ENCODE measurements around the gene ZNF727.
A peak's percentile ranks its signal among the peaks of the same experiment; 100 is the strongest.
"Not testable (repeated sequence)": the region's sequence is repeated elsewhere in the genome, so short reads cannot be mapped to it uniquely, and the experiment has no call there.

Gene ZNF727
- 0 to 1.5 (median 0.53) reads per million in 9 experiments for total RNA-seq

- DNase-seq (no peak), ATAC-seq (replicated peaks) (peak; percentile 70)
- Mint-ChIP-seq H3K36me3 (ENCODE audit: insufficient read depth) (no peaks in the 10 kb centered on the region), H3K27ac (no peak within 1 kb of the TSS), H3K4me3 (peak within 1 kb of the TSS; percentile 59 to 73), H3K9me3 (peaks cover 13 to 17% of the 10 kb centered on the region in 2 donors), H3K27me3 (no peaks in the 10 kb centered on the region), H3K4me1 (ENCODE audit: low read depth in 2 of 2) (peaks cover 0 to 3% of the 10 kb centered on the region in 2 donors)
Observed at GRCh38 chr7:64045301-64046040, at the start of gene ZNF727. Gene ZNF727, plus strand, starts transcription at chr7:64045434. Its CDS starts 188 bp downstream, at chr7:64045622.

DNA sequence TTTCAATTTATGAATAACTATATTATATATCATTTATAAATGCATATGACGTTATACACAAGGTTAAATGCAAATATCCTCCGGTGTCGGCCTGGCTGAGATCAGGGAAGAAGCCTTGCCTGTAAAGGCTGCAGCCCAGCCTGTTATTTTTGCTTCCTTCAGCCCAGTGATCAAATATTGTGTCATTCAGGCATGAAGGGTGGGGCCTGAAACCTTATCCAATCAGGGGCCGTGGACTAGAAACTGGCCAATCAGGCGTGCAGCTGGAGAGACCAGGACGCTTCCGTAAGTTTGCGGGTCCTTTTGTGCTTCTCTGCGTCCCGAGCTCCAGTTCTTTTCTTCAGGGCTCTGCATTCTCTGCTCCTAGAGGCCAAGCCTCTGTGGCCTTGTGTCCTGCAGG lies 46.7 kb upstream of the ZNF727 start, which contains the start of gene ZNF722:
Gene ZNF722, plus strand, starts transcription at position 301 of the 400 bp plus-strand sequence. CDS start 113 bp downstream, outside the sequence.
- no peaks in the 10 kb centered on the region for H3K36me3 Mint-ChIP-seq (ENCODE audit: insufficient read depth)
- no peak within 1 kb of the TSS for H3K4me3 Mint-ChIP-seq
- H3K27ac Mint-ChIP-seq, result no peak within 1 kb of the TSS
- H3K9me3 Mint-ChIP-seq, result peaks cover 0 to 5% of the 10 kb centered on the region in 2 donors
- no peak for DNase-seq
- no peak for ATAC-seq (replicated peaks)
- no peaks in the 10 kb centered on the region for H3K4me1 Mint-ChIP-seq (ENCODE audit: low read depth in 2 of 2)
- H3K27me3 Mint-ChIP-seq, result no peaks in the 10 kb centered on the region

DNA sequence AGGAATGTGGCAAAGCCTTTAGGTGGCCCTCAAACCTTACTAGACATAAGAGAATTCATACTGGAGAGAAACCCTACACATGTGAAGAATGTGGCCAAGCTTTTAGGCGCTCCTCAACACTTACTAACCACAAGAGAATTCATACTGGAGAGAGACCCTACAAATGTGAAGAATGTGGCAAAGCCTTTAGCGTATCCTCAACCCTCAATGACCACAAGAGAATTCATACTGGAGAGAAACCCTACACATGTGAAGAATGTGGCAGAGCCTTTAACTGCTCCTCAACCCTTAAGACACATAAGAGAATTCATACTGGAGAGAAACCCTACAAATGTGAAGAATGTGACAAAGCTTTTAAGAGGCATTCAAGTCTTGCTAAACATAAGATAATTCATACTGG lies 29.7 kb upstream of the ZNF727 start:
- peaks cover 13 to 16% of the 10 kb centered on the region in 2 donors for H3K9me3 Mint-ChIP-seq
- not testable (repeated sequence) for DNase-seq; H3K27ac Mint-ChIP-seq; H3K27me3 Mint-ChIP-seq; H3K4me1 Mint-ChIP-seq (ENCODE audit: low read depth in 2 of 2); H3K36me3 Mint-ChIP-seq (ENCODE audit: insufficient read depth); H3K4me3 Mint-ChIP-seq; ATAC-seq (replicated peaks)

GRCh38 chr7:64035388-64035787 lies 9.8 kb upstream of the ZNF727 start:
- no peaks in the 10 kb centered on the region for H3K36me3 Mint-ChIP-seq (ENCODE audit: insufficient read depth)
- ATAC-seq (replicated peaks) (no peak), DNase-seq (no peak)
- peaks cover 11 to 20% of the 10 kb centered on the region in 2 donors for H3K9me3 Mint-ChIP-seq
- no peaks in the 10 kb centered on the region for H3K4me1 Mint-ChIP-seq (ENCODE audit: low read depth in 2 of 2)
- H3K27ac Mint-ChIP-seq, result no peak overlapping the region
- no peak overlapping the region for H3K4me3 Mint-ChIP-seq
- H3K27me3 Mint-ChIP-seq, result no peaks in the 10 kb centered on the region

- DNase-seq (no peak), ATAC-seq (replicated peaks) (no peak)
- Mint-ChIP-seq H3K9me3 (peaks cover 11 to 21% of the 10 kb centered on the region in 2 donors), H3K4me1 (ENCODE audit: low read depth in 2 of 2) (no peaks in the 10 kb centered on the region), H3K4me3 (peak overlapping the region in 1 of 2 donors; percentile 14), H3K27me3 (no peaks in the 10 kb centered on the region), H3K36me3 (ENCODE audit: insufficient read depth) (no peaks in the 10 kb centered on the region), H3K27ac (no peak overlapping the region)
Observed at GRCh38 chr7:64037095-64037494, 8.1 kb upstream of the ZNF727 start.

GRCh38 chr7:64046041-64046389 lies 781 bp downstream of the ZNF727 start:
- peaks cover 13 to 17% of the 10 kb centered on the region in 2 donors for H3K9me3 Mint-ChIP-seq
- peaks cover 0 to 3% of the 10 kb centered on the region in 2 donors for H3K4me1 Mint-ChIP-seq (ENCODE audit: low read depth in 2 of 2)
- no peaks in the 10 kb centered on the region for H3K36me3 Mint-ChIP-seq (ENCODE audit: insufficient read depth)
- H3K27ac Mint-ChIP-seq, result no peak overlapping the region
- DNase-seq, result no peak
- peak overlapping the region; percentile 22 to 73 for H3K4me3 Mint-ChIP-seq
- H3K27me3 Mint-ChIP-seq, result no peaks in the 10 kb centered on the region
- no peak for ATAC-seq (replicated peaks)

GRCh38 chr7:64077837-64078698 lies 32.8 kb downstream of the ZNF727 start:
- not testable (repeated sequence) for DNase-seq; H3K27me3 Mint-ChIP-seq; H3K27ac Mint-ChIP-seq; H3K36me3 Mint-ChIP-seq (ENCODE audit: insufficient read depth); H3K4me3 Mint-ChIP-seq; H3K4me1 Mint-ChIP-seq (ENCODE audit: low read depth in 2 of 2); ATAC-seq (replicated peaks)
- peaks cover 19 to 34% of the 10 kb centered on the region in 2 donors for H3K9me3 Mint-ChIP-seq

GRCh38 chr7:64078699-64078994 lies 33.4 kb downstream of the ZNF727 start:
- peaks cover 6% of the 10 kb centered on the region for H3K36me3 Mint-ChIP-seq (ENCODE audit: insufficient read depth)
- no peaks in the 10 kb centered on the region for H3K4me1 Mint-ChIP-seq (ENCODE audit: low read depth in 2 of 2)
- no peaks in the 10 kb centered on the region for H3K27me3 Mint-ChIP-seq
- no peak for DNase-seq
- H3K4me3 Mint-ChIP-seq, result no peak overlapping the region
- peaks cover 18 to 32% of the 10 kb centered on the region in 2 donors for H3K9me3 Mint-ChIP-seq
- ATAC-seq (replicated peaks), result no peak
- no peak overlapping the region for H3K27ac Mint-ChIP-seq

DNA sequence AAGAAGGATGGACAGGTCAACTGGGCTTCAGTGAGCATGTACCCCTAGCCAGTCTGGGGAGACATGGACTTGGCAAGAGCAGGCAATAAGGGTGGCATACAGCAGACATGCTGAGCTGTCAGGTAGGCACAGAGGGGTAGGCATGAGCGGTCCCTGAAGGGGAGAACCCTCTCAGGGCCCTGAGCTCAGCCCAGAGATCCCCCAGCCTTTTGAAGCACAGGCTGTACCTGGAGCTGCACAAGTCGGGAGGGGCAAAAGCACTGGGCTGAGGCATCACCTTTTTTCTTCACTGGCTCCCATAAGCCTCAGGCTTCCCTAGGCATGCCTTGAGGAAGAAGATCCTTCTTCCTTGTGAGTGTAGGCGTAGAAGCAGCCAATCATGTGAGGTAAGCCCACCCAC lies 42.3 kb downstream of the ZNF727 start:
- no peaks in the 10 kb centered on the region for H3K4me1 Mint-ChIP-seq (ENCODE audit: low read depth in 2 of 2)
- peaks cover 5 to 7% of the 10 kb centered on the region in 2 donors for H3K9me3 Mint-ChIP-seq
- no peak overlapping the region for H3K4me3 Mint-ChIP-seq
- no peak for DNase-seq
- ATAC-seq (replicated peaks), result no peak
- H3K27ac Mint-ChIP-seq, result no peak overlapping the region
- H3K36me3 Mint-ChIP-seq (ENCODE audit: insufficient read depth), result peaks cover 1% of the 10 kb centered on the region
- H3K27me3 Mint-ChIP-seq, result no peaks in the 10 kb centered on the region

DNA sequence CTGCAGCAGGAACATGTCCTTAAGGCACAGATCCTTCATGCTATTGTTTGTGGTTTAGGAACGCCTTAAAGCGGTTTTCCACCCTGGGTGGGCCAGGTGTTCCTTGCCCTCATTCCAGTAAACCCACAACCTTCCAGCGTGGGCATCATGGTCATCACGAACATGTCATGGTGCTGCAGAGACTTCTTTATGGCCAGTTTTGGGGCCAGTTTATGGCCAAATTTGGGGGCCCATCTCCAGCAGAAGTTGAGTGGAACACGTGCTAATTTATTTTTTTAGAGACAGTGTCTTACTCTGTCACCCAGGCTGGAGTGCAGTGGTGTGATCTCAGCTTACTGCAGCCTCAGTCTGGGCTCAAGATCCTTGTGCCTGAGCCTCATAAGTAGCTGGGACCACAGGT lies 43.6 kb downstream of the ZNF727 start:
- not testable (repeated sequence) for H3K27ac Mint-ChIP-seq; DNase-seq; H3K36me3 Mint-ChIP-seq (ENCODE audit: insufficient read depth); H3K27me3 Mint-ChIP-seq; H3K4me1 Mint-ChIP-seq (ENCODE audit: low read depth in 2 of 2); ATAC-seq (replicated peaks); H3K4me3 Mint-ChIP-seq; H3K9me3 Mint-ChIP-seq

All from effector memory CD8-positive, alpha-beta T cell (primary cell).